Stimulated activated CD8-positive, alpha-beta memory T cell treated with anti-CD3 and anti-CD28 coated beads, Interleukin-15, amount 100 ng/mL, for 24 hours (primary cell): Measurements from ENCODE around the gene VPS11.
"Not testable (repeated sequence)": the region's sequence is repeated elsewhere in the genome, so short reads cannot be mapped to it uniquely, and the experiment has no call there.

Experiments
- DNase-seq: peaks from one replicate; pipeline ENCODE4 v3.0.0-alpha.2; 2020; ENCODE audit warnings: low read depth

Gene VPS11

DNA sequence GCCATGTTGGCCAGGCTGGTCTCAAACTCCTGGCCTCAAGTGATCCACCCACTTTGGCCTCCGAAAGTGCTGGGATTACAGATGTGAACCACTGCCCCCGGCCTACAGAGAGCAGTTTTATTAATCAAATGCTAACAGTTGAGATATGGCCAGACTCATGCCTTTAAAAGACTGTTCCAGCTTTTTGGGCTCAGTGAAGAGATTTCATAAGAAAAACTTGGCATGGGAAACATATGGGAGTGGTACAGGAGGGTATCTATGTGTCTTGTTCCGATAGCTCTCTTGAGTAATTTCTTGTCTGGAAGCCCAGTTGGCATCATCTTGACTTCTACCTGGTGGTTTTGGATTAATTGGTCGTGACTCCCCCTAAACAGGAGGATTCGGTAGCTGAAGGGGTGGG is 28.7 kb upstream of the VPS11 start:
- DNase-seq = no peak

DNA sequence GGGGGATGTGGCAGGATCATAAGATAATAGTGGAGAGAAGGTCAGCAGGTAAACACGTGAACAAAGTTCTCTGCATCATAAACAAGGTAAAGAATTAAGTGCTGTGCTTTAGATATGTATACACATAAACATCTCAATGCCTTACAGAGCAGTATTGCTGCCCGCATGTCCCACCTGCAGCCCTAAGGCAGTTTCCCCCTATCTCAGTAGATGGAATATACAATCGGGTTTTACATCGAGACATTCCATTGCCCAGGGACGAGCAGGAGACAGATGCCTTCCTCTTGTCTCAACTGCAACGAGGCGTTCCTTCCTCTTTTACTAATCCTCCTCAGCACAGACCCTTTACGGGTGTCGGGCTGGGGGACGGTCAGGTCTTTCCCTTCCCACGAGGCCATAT is 28.1 kb upstream of the VPS11 start:
- not testable (repeated sequence) for DNase-seq

DNA sequence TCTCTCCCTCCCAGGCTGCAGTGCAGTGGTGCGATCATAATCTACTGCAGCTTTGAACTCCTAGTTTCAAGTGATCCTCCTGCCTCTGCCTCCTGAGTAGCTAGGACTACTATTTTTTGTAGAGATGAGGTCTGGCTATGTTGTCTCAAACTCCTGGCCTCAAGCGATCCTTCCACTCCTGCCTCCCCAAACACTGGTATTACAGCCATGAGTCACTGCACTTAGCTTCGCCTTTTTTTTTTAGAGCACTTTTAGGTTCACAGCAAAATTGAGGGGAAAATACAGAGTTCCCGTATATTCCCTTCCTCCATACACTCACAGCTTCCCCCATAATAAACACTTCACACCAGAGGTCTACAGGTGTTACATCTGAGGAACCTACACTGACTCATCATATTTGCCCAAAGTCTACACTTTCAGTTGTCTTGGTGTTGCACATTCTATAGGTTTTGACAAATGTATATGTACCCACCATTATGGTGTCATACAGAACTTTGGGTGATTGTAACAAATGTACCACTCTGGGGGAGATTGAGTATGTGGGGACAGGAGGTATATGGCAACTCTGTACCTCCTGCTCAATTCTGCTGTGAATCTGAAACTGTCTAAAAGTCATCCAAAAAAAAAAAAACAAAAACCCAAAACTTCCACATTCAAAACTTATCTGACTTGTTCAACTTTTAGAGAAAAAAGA is 25.6 kb upstream of the VPS11 start:
- no peak for DNase-seq

DNA sequence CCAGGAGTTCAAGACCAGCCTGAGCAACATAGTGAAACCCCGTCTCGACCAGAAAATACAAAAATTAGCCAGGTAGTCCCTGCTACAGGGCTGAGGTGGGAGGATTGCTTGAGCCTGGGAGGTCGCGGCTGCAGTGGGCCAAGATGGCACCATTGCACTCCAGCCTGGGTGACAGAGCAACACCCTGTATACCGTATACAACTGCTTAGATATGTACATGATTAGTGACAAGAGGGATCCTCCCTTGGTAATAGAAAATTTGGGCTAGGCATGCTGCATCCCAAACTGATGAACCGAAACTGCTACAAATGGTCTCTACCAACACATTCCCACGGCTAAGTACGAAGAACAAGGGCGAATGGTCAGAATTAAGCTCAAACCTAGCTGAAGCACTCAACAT is 24.7 kb upstream of the VPS11 start:
- no peak for DNase-seq

DNA sequence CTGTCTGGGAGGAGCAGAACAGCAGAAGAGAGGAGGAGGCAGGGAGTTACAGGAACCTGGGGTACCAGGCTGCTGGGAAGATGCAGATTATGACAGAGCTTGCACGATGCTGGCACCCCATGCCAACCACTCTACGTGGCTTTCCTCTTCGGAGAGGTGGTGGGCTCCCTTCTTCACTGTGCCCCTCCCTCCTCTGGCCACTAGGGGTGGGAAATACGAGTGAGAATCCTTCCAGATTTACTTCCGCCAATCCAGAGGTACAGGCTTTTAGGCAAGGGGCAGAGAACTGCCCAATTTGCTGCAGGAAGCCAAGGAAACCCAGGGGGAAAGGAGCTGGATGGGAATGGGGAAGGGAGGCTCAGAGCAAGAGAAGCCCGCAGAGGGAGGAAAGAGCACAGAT is 22.9 kb upstream of the VPS11 start:
- no peak for DNase-seq

DNA sequence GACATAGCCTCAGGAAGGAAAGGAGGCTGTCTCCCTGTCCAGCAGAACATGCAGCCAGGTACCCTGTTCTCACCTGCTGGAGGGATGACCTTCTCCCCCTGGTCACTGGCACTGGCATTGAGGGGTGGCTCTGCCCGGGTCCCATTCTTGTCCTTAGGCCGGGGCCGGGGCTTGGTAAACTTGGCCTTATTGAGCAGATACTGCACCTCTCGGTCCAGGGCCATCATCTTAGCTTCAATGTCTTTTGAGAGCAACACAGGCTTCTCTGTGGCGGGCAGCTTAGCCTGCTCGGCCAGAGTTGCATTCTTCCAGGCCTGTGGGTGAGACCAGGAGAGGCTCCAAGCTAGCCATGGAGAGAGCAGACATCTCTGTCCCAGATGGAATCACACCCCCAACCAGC is 21.1 kb upstream of the VPS11 start:
- DNase-seq = no peak

DNA sequence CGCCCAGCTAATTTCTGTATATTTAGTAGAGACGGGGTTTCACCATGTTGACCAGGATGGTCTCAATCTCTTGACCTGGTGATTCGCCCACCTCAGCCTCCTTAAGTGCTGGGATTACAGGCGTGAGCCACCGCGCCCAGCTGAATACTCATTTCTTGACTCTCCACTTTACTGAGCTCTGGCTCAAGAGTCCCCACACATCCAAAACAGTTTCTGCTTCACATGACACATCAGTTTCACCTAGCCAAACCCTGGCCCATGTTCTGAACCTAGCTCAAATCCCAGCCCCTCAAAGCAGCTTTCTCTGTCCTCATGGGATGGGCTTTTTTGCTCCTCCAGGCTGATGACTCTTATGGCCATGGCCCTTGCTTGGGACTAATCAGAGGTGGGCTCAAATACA is 20.4 kb upstream of the VPS11 start:
- DNase-seq = no peak

DNA sequence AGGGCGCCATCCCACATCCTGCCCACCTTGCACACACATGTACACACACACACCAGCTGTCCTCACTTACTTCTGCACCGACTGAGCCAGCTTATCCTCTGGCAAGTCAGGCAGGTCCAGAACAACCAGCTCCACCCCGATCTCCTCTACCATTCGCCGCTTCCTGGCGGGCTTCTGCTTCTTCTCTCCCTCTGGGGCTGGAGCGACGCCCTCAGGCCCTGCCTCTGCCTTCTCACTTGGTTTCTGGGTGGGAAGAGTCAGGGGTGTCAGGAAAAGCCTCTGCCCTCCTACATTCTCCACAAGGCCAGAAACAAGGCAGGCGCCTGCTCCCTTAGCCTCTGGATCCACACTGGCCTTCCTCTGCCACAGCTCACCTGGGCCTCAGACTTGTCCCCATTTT is 19.0 kb upstream of the VPS11 start:
- no peak for DNase-seq

DNA sequence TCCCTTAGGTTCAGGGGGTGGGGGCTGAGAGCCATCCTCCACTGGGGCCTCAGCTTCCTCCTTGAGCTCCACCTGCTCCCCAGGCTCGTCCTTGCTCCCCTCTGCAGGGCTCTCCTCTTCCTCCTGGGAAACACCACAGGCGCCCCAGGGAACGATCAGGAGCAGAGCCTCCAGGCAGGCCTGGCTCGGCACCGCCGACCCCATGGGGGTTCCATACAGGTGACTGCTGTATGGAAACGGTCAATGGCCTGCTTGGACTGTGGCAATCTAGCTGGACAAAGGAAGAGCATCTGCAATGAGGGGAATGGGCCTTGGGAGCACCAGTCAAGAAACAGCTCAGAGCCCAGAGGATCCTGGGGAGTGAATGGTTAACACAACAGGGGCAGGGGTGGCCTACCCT is 18.5 kb upstream of the VPS11 start:
- no peak for DNase-seq

DNA sequence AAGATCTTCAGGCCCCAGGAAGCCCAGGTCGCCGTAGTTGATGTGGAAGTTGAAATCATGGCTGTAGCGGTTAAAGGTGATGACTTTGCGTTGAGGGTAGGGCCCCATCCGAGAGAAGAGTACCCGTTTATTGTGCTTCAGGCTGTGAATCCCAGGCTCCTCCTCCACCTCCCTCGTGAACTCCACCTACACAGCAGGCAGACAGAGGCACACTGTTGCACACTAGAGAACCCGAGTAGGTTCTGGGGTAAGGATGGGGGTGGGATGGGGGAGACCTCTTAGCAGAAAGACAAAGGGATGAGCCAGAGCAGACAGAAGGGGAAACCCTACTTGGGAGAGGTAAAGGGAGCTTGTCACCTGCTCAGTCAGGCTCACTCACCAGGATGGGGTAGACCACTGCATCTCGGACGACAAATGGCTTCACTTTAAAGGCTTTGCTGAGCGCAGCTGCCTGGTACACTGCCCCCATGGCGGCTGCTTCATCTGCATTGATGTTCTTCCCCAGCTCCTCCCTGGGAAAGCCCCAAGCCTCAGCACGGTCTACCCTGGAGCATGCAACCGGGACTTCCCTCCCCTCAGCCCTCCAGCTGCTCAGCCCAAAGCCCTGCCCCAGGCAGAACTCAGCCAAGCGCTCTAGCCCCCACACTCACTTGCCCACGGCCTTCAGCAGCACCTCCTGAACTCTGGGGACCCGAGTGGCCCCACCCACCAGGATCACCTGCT is 16.0 kb upstream of the VPS11 start:
- no peak for DNase-seq

DNA sequence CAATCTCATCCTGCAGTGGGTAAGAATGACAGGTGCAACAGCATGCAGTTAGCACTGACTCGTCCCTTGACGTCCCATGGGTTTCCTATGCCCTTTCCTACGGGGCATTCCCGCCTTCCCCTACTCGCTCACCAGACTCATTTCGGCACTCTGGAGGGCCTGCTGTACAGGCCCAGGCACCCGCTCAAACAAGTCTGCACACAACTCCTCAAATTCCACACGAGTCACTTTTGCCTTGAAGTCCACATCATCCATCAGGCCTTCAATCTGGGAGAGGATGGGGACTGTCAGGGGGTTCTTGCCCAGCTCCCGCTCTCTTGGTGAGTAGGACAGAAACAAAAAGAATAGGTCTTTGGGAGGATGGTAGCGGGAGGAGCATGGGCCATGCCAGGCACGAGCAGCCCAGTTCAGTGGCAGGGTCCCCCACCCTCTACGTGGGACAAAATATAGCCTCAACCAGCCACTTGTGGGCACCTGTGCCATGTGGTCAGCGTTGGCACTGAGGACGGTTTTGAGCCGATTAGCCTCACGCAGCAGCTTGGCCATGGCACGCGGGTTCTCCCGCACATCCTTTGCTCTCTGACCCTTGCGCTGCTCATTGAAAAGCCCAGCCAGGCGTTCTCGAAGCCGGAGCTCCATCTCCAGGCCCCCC is 15.3 kb upstream of the VPS11 start:
- DNase-seq = no peak

DNA sequence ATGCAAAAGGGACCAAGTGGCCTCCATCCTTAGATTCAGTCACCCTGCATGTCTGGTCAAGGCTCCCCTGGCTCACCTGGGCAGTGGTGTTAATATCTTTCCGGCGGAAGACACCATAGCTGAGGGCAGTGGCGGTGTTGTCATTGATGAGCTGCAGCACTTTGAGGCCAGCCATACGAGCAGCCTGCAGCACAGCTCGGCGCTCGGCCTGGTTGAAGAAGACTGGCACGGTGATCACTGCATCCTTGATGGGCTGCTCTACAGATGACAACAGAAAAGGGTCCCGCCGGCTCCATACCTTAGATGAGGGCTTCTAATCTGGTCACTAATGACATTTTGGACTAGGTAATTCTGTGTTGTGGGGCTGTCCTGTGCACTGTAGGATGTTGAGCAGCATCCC is 13.2 kb upstream of the VPS11 start:
- no peak for DNase-seq

DNA sequence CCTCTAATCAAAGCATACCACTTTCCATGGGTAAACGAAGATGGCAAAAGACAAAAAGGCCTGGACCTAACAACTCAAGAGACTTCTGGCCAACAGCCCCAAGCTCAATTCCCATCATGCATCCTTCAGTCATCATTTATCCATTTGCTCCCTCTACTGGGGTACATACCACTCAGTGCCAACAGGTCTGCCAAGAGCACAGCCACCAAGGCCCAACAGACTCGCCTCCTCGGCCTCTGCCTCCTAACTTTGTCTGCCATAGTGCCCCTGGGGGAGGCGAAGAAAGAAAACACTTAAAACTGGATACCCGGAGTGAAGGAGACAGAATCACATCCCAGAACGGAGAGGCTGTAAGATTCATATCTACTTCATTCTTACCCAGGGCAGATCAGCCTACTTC is 11.7 kb upstream of the VPS11 start:
- DNase-seq = no peak

DNA sequence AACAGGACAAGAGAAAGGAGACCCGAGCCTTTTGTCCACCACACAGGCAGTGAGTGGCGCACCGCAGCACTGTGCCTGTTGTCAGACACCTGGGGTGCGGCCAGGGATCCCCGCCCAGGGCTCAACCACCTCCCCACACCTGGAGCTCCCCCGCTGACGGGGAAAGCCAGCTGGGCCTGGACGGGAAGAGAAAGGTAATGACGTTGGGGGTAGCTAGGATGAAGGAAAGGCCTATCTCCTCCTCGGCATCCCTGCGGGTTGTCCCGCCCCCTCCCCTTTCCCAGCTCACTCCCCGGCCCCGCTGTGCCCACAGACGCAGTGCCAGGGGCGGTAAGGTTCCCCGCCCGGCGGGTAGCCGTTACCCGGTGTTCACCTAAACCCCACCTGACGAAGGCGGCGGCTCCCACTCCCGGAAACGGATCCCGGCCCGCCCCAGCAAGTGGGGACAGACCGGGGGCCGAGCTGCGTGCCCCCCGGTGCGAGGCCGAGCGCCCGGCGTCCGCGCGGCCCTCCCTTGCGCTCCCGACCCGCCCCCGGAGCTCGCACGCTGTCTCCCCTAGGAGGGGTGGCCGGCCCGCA is 11.1 kb upstream of the VPS11 start:
- DNase-seq = peak; percentile 23

DNA sequence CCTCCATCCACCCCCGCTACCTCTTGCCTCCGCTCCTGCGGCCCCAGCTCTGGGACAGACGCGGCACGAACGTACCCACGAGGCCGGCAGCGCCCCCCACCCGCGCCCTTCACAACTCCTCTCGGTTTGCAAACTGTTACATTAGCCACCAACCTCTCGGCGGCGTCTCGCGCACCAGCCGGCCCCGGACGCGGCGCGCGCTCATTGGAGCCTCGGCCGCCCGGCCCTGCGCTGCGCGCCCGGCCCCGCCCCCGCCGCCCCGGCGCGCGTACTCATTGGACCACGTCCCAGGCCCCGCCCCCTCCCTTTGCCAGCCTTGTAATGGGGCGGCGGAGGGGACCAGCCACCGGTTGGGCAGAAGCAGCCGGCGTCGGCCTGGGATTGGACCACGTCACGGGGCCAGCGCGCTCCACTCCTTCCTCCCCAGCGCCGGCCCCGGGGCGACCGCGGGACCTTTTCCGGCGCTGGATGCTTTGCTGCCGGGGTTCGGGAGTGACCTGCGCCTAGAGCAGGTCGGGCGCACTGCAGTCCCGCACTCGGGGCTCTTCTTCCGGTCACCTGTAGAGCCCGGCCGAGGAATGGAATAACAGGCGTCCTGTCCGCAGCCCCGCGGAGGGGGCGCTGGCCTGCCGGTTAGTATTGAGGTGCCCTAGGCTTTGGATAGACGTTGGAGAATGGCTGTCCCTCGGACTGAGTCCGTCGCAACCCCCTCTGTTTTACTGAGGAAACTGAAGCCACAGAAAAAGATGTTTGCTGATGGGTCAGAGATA is 10.4 kb upstream of the VPS11 start, which contains the start of gene HYOU1:
HYOU1 (minus strand) TSS at position 206 of the 770 bp plus-strand sequence. CDS start 1,045 bp downstream, outside the sequence.
- peak; percentile 98 for DNase-seq

DNA sequence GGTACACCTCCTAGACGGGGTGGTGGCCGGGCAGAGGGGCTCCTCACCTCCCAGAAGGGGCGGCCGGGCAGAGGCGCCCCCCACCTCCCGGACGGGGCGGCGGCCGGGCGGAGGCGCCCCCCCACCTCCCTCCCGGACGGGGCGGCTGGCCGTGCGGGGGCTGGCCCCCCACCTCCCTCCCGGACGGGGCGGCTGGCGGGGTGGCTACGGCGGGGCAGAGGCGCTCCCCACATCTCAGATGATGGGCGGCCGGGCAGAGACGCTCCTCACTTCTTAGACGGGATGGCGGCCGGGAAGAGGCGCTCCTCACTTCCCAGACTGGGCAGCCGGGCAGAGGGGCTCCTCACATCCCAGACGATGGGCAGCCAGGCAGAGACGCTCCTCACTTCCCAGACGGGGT is 8.5 kb upstream of the VPS11 start:
- DNase-seq = not testable (repeated sequence)

DNA sequence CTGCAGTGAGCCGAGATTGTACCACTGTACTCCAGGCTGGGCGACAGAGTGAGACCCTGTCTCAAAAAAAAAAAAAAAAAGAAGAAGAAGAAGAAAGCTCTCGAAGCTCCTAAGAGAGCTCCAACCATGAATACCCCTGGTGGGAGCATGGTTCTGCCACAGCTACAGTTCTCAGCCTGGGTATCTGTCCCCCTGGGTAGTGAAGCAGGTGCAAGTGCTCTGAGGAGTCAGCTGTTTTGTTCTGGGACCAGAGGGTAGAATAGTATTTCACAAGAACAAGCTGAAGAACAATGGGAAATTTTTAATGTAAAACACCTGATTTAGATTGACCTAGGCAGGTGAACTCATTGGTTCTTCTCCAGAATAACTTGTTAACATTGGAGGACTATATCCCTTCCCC is 6.4 kb upstream of the VPS11 start:
- DNase-seq = no peak

DNA sequence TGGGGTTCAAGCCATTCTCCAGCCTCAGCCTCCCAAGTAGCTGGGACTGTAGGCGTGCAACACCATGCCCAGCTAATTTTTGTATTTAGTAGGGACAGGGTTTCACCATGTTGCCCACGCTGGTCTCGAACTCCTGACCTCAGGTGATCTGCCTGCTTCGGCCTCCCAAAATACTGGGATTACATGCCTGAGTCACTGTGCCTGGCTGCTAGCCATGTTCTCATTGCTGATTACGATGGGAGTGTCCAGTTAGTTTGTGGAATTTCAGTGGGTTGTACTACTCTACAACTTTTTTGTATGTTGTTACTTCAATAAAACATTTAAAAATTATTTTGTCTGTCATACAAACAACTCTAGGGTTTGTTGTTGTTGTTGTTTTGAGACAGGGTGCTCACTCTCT is 4.8 kb upstream of the VPS11 start:
- no peak for DNase-seq

DNA sequence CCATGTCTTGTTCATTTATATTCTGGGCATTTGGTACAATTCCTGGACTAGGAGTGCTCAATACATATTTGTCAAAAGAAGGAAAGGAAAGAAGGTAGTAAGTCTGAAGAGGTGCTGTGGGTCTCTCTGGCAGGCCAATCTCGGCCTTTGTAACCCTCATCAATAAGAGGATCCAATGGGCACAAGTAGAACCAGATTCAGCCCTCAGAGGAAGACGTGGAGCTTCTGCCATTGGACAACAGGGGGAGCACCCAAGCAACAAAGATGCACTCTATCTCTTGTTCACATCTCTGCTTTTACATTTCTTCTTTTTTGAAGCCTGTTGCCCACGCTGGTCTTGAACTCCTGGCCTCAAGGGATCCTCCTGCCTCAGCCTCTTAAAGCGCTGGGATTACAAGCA is 2.2 kb upstream of the VPS11 start:
- no peak for DNase-seq

DNA sequence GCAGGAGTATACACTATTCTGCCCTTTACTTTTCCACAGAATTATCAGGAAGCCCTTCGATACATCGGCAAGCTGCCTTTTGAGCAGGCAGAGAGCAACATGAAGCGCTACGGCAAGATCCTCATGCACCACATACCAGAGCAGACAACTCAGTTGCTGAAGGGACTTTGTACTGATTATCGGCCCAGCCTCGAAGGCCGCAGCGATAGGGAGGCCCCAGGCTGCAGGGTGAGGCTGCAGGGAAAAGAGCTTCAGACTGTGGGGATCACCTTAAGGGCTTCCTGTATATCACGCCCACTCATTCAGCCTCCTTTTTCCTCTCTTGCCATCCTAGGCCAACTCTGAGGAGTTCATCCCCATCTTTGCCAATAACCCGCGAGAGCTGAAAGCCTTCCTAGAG is 10.2 kb downstream of the VPS11 start:
- DNase-seq = no peak

DNA sequence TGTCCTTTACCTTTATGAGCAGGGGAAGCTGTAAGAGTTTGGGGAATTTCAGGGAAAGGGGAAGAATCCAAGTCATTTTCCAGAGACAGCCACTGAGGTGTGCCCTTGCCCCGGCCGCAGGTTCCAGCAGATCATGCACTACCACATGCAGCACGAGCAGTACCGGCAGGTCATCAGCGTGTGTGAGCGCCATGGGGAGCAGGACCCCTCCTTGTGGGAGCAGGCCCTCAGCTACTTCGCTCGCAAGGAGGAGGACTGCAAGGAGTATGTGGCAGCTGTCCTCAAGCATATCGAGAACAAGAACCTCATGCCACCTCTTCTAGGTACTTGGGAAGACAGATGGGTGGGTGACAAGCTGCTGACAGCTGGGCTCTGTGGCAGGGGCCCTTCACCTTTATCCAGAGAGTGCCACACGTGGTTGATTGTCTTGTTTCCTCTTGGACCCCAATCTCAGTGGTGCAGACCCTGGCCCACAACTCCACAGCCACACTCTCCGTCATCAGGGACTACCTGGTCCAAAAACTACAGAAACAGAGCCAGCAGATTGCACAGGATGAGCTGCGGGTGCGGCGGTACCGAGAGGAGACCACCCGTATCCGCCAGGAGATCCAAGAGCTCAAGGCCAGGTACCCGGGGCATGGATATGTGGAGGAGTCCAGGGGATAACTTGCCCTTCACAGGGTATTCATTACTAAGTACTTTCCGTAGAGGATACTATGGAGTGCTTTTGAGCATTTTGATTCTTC is 11.2 kb downstream of the VPS11 start:
- DNase-seq = no peak
